ENCODE results near the gene CSF1R.

CSF1R gene

GRCh38 chr5:150131461-150131860 lies 45.1 kb upstream of the CSF1R start:
- DNase-seq (ENCODE audit: extremely low read depth, low read depth), result no peak
- H3K4me3 ChIP-seq (replicated peaks; ENCODE audit: low read depth, low read length), result no peak overlapping the region
- no peak for TF ChIP-seq CTCF (IDR thresholded peaks at IDR 0.05; ENCODE audit: low read depth, low read length, missing control alignments)

GRCh38 chr5:150130493-150130922 lies 44.2 kb upstream of the CSF1R start:
- H3K4me3 ChIP-seq (replicated peaks; ENCODE audit: low read depth, low read length), result no peak overlapping the region
- no peak for TF ChIP-seq CTCF (IDR thresholded peaks at IDR 0.05; ENCODE audit: low read depth, low read length, missing control alignments)
- no peak for DNase-seq (ENCODE audit: extremely low read depth, low read depth)

GRCh38 chr5:150129813-150130492 lies 43.6 kb upstream of the CSF1R start:
- peak; percentile 95 for TF ChIP-seq CTCF (IDR thresholded peaks at IDR 0.05; ENCODE audit: low read depth, low read length, missing control alignments)
- DNase-seq (ENCODE audit: extremely low read depth, low read depth), result no peak
- H3K4me3 ChIP-seq (replicated peaks; ENCODE audit: low read depth, low read length), result no peak overlapping the region

- TF ChIP-seq CTCF (IDR thresholded peaks at IDR 0.05; ENCODE audit: low read depth, low read length, missing control alignments), result no peak
- no peak for DNase-seq (ENCODE audit: extremely low read depth, low read depth)
- H3K4me3 ChIP-seq (replicated peaks; ENCODE audit: low read depth, low read length), result no peak overlapping the region
These were observed 43.1 kb upstream of the CSF1R start for GRCh38 chr5:150129454-150129812.

- no peak for DNase-seq (ENCODE audit: extremely low read depth, low read depth)
- no peak for TF ChIP-seq CTCF (IDR thresholded peaks at IDR 0.05; ENCODE audit: low read depth, low read length, missing control alignments)
These were observed 40.5 kb upstream of the CSF1R start for GRCh38 chr5:150126921-150127265.

GRCh38 chr5:150126199-150126920 lies 40.0 kb upstream of the CSF1R start:
- H3K4me3 ChIP-seq (replicated peaks; ENCODE audit: low read depth, low read length), result no peak overlapping the region
- DNase-seq (ENCODE audit: extremely low read depth, low read depth), result no peak
- no peak for TF ChIP-seq CTCF (IDR thresholded peaks at IDR 0.05; ENCODE audit: low read depth, low read length, missing control alignments)

More at GRCh38 chr5:150126921-150127265, 40.5 kb upstream of the CSF1R start:
- no peak overlapping the region for H3K4me3 ChIP-seq (replicated peaks; ENCODE audit: low read depth, low read length)
